SKM-1 (cell line): ENCODE results near the gene APBB2.
A peak's percentile ranks its signal among the peaks of the same experiment; 100 is the strongest.

Source experiments
- DNase-seq: peaks from one replicate; lab custom pipeline; 2025; ENCODE audit not compliant: unreplicated experiment; lab: John Stamatoyannopoulos, UW

The APBB2 gene

DNA sequence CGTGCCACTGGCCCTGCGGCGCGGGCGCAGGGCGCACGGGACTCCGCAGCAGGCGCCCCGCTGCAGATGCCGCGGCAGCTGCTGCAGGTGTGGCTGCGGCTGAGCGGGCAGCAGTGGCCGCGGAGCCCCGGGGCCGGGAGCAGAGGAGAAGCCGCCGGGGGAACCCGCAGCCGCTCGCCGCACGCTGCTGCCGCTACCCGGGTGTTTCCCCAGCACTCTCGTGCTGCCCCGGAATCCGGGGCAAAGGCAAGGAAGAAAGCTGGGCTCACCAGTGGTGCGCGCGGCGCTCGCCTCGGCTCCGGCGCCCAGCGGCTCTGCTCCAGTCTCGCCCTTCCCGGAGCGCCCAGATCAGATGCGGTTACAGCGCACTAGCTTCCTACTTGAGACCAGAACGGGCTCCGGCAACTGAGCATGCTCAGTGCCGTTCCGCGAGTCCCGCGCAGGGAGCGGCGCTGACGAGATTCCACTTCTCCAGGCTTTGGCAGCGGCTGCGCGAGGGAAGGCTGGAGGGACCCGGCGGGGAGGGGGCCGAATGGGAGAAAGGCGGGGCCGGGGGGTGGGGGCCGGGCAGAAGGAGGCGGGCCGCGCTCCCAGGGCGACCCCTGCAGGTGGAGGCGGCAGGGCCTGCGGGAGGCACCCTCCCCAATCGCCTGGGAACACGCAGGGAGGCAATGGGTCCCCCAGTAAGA is at the start of gene APBB2:
Gene APBB2, minus strand, starts transcription at position 407 of the 689 bp plus-strand sequence. CDS start 181,288 bp downstream, outside the sequence.
- DNase-seq, result peak; percentile 84

DNA sequence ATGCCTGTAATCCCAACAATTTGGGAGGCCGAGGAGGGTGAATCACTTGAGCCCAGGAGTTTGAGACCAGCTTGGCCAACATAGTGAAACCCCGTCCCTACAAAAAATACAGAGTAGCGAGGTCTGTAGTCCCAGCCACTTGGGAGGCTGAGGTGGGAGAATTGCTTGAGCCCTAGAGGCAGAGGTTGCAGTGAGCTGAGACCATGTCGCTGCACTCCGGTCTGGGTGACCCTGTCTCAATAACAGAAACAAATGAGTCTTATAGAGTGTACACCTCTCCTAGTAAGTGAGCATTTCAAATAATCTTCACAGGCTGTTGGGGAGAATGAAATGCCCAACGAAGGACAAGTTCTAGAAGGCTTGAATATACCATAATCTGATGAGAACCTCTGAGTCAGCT is 47.9 kb upstream of the APBB2 start:
- DNase-seq, result no peak

DNA sequence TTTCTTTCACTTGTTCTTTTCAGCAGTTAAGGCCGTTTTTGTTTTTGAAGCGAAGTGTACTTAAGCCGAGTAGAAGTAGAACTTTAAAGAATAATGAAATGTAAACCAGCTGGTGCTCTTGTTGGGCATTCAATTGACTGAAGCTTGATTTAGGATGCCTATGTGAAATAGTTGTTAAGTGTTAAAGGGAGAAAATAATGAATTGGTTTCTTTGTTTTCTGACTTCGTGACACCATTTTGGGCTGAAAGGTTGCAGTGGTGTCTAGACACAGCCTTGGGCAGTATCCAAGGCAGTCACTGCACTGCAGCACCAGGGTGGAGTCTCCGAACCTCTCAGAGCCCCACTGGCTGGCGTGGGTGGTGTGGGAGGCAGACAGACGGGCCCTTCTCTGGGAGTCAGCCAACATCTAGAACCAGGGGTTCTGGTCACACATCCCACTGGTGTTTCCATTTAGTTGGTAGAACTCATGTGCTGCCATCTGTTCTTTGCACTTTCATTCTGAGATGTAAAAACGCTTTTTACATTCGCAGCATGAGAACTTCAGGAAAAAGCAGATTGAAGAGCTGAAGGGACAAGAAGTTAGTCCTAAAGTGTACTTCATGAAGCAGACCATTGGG is 45.9 kb upstream of the APBB2 start:
- DNase-seq, result no peak

DNA sequence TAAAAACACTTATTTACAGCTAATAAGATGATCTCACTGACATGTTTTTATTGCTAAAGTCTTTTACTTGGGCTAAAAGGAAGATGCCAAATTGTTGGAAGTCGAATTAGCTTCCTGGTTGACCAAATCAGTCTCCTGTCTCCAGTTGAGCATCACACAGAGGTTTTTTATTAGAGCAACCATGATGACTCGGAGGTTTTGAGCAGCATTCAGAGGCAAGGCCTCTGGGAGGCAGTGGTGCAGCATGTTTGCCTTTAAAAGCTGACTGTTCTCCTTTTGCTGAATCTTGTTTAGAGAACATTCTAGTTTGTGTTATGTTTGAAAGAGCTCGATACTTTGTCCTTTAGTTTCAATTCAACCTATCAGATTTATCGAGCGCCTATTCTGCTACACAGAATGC is 44.4 kb upstream of the APBB2 start:
- no peak for DNase-seq

DNA sequence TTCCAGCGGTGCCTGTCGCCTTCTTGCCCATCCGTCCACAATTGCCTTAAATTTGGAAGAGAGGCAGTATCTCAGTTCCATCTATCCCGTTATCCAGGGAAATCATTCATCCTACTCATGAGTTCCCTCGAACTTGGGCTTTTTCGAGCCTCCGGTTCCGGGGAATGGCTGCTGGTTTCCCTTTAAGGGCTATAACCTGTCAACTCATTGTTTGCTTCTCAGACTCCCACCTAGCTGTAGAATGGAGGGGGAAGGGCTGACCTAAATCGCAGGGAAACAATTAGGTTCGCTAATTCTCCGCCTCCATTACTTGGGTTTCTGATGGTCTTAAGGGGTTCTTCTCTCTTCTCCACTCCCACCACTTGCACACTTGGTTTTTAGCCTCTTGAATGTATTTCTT is 43.6 kb upstream of the APBB2 start:
- no peak for DNase-seq

DNA sequence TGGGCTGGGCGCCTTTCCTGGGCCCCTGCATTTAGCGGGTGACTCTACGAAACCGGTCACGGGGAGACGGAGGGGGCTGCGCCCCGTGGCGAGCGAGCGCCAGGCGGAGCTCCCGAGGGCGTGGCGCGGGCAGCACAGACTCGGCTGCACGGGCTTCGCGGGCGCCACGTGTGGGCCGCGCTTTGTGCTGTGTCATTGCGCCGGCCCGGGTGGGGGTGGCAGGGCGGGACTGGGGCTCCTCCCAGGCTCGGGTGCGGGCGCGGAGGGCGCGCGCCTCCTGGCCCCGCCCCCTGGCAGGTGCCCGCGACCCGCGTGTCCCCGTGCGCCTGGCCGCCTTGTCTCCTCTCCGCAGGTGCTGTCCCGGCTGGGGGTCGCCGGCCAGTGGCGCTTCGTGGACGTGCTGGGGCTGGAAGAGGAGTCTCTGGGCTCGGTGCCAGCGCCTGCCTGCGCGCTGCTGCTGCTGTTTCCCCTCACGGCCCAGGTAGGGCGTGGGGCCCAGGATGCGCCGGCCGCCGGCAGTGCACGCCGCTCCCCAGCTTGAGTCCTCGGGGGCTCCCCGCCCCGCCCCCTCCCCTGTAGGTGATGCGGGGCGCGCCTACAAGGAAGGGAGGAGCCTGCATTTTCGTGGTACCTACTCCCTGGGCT is 43.0 kb upstream of the APBB2 start:
- DNase-seq, result no peak

DNA sequence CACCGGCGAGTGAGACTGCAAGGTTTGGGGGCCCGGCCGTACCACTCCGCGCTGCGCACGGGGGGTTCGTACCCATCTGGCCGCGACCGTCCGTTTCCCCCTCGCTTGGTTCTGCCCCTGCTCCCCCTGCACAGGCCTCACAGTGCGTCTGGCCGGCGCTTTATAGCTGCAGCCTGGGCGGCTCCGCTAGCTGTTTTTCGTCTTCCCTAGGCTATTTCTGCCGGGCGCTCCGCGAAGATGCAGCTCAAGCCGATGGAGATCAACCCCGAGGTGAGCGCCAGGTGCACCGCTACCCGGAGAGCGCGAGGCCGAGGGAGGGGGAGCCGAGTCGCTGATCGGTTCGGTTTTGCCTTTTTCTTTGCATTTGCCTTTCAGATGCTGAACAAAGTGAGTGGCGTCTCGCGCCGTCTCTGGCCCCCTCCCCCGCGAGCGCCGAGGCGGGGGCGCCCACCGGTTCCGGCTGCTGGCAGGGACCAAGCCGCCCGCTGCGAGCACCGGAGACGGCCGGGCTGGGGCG is 42.5 kb upstream of the APBB2 start, which contains the start of gene UCHL1:
Gene UCHL1, plus strand, starts transcription at position 189 of the 517 bp plus-strand sequence. Its CDS starts 49 bp downstream, at position 238.
- DNase-seq, result no peak

DNA sequence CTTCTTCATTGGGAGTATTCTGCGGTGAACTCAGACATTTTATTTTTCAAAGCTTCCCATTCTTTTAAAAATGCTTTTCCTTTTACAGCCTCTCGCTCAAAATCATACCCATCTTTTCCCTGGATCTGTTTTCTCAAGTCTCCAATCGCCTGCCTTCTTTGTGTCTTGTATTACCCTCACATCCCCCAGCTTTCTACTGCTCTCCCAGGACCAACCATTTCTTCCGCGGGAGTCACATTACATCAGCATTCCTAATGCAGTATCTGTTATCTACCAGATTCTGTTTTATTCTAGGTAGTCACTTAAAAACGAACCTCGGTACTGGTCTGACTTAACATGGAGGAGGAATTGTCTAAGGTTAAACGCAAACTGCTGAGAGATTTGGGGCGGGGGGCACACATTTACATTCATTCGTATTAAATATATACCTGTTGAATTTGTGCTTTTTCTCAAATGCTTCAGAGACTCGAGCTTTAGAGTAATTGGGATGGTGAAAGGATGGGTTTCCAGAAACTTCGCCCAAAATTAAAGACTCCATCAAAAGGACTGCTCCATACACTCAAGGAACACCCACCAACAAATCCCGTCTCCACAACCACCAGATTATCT is 41.9 kb upstream of the APBB2 start:
- no peak for DNase-seq

DNA sequence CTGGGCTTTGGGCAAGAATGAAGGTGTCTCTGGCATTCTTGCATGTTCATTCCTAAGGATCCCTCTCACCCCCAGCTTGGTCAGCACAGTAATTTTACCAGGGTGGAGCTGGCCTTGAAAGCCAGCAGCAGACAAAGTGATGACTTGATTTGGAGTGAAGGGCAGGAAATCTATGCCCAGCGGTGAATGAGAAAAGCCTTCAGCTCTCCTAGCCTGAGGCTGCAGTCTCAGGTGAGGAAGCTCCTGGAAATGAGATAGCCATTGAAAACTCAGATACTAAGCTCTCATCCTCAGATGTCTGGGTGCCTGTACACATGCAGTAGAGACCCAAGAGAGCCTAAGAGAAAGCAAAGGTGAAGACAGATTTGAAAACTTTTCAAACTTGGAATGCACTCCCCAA is 31.6 kb upstream of the APBB2 start:
- no peak for DNase-seq

DNA sequence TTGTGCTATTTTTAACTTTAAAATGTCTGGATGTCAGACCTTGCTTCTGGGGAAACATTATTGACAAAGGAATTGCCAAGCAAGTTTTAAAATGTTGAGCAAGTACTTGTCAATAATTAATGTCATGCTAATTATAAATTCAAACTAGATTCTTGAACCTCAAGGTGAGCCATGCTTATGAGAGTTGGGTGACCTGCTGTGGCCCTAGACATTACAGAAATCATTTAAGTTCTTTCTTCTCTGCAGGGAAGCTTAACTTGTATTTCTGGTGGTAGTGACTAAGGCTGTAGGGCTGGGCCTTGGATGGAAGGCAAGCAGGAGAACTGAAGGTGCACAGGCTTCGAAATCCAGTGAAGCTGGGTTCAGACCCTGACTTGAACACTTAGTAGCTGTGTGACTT is 27.6 kb upstream of the APBB2 start:
- DNase-seq, result no peak

DNA sequence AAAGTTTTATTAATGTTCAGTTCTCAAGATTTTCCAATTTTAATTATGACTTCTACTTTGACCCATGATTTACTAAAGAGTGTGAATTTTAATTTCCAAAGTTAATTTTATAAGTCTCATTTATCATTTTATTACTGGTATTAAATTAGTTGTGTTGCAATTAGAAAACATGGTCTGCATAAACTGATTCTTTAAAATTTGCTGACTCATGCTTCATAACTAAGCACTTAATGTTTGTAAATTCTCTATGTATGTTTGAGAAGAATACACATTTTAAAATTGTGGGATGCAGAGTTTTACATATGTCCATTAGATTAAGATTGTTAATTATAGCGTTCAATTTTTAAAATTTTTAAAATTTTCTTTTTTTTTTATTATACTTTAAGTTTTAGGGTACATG is 22.2 kb upstream of the APBB2 start:
- no peak for DNase-seq

DNA sequence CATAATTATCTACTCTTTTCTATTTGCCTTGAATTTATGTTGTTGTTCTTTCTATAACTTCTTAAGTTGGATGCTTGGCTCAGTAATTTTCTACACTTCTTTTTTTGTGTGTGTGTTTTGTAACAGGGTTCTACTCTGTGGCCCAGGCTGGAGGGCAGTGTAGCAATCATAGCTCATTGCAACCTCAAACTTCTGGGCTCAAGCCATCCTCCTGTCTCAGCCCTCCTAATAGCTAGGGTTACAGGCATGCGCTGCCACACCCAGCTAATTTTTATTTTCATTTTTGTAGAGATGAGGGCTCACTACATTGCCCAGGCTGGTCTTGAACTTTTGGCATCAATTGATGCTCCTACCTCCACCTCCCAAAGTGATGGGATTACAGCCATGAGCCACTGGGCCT is 21.7 kb upstream of the APBB2 start:
- DNase-seq, result no peak

DNA sequence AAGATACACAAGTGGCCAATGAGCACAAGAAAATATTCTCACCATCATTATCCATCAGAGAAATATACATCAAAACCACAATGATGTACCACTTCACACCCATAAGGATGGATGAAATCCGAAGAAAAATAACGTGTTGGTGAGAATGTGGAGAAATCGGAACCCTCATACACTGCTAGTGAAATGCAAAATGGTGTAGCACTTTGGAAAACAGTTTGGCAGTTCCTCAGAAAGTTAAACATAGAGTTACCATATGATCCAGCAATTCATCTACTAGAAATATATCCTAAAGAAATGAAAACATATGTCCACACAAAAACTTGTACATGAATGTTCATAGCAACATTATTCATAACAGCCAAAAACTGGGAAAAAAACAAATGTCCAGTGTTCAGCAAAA is 18.5 kb upstream of the APBB2 start:
- no peak for DNase-seq

DNA sequence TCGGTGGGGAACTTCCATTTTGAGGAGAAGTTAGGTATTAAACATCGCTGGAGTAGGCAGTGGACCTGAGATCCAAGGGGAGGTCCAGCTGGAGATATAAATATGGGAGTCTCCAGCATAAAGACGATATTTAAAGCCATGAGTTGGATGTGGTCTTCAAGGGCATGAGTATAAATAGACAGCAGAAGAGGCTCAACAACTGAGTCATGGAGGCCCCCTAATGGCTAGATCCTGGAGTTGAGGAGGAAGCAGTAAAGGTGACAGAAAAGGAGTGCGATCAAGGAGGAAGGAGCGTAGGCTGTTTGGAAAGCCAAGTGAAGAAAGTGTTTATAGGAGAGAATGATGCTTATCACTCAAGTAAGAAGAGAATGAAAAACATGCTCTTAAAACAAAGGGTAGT is 18.1 kb upstream of the APBB2 start:
- no peak for DNase-seq

DNA sequence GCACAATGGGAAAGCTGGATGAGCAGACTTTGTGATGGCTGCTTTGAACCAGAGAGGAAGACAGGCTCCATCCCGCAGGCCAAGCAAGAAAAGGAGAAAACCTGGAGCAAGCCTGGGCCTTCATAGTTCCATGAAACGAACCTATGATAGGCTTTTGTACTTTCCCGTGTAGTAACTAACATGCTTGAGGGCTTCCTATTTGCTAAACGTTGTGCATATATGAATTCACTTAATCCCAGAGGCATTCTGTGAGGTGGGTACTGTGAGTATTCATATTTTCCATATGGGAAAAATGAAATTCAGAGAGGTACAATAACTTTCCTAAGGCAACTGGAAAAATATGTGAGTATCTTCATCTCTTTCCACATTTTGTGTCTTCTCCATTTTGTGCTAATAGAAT is 13.6 kb upstream of the APBB2 start:
- DNase-seq, result no peak

DNA sequence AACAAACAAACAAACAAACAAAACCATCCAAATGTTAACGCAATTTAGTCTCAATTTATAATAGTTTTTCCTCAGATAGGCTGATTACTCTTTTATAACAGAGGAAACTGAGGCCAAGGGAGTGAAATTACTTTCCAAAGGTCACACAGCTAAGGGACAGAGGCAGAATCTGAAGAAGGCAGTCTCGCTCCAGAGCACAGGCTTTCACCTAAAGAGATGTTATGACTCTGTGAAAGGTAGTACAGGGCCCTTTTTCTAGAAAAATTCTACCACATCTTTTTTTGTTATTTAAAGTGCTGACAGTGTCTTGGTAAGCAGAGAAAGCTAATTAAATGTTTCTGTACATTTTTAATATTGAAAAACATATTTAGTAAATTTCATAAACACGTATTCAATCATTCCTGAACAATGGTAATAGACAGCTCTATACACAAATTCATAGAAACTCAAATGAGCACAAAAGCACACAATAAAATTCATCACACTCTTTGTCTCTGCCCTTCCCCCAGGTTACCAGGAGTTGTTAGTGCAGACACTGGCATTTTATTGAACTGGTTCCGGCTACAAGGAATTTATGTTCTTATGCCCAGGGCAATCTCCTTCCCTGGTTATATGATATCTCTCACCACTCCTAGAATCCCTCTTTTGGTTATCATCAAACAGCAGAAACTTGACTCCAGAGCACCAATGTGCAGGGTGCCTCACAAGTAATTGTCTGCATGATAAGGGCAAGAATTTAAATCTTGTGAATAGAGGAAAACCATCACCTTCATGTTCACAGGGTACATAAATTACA is 7.7 kb upstream of the APBB2 start:
- no peak for DNase-seq

DNA sequence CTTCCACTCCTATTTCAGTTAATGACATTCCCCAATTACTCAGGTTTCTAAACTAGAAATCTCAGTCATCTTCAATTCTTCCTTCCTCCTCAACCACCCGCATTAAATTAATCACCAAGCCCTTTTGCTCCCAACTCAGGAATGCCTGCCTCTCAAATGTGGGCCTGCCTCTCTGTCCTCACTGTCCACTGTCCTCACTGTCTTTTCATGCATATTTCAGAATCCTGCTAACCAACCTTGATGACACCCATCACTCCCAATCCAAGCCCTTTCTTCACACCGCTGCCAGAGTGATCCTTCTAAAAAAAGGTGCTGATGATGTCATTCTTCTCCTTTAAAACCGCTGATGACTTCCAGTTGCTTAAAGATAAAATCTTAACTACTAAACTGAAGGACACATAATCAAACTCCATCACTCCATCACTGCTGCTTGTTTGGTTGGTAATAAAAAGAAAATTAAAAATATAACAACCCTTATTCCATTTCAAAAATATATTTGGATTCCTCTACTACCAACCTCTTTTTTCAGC is 5.1 kb upstream of the APBB2 start:
- DNase-seq, result no peak

DNA sequence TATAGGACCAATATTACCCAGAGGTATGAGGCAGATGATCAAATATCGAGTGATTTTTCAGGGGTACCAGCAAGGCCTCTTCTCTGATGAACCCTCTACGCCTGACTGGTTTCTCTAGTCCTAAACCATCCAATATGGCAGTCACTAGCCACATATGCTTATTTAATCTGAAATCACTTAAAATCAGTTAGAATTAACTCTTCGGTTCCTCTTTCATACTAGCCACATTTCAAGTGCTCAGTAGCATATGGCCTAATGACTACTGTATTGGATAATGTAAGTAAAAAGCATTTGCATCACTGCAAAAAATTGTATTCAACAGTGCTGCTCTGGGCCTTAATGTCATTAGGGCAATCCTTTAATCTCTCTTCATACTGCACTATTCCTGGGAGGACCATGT is 4.4 kb upstream of the APBB2 start:
- no peak for DNase-seq

DNA sequence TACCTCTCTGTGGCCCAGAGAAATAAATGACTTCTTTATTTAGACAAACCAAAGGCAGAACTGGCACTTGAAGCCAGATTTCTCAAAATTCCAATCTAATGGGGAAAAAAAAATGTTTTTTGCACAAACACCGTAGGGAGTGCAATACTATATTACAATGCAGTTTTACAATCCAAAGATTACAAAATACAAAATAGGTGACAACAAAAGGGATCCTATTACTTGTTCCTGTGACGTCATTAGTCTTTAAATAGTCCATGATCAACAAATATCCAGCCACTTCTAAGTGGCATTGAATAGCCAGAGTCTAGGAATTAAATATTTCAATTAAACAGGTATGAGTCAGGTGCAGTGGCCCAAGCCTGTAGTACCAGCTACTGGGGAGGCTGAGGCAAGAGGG is 3.0 kb upstream of the APBB2 start:
- no peak for DNase-seq

DNA sequence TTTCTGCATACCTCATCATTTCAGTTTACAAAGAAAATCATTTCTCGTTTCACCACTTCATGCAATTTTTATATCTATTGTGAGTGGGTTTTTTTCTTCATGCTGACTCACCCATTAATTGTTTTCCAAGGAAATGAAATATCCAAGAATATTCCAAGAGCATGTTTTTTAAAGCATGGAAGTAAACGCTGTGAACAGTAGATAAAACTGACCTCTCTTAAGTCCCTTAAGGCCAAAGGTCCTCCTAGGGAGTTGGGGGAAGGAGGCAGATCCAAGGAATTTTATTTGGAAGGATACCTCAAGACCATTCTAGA is 2.6 kb upstream of the APBB2 start:
- DNase-seq, result no peak
